Tibial nerve (tissue), 4 donors: ENCODE data around the gene NCAM1. TPM values are rescaled to one million over a fixed set of nuclear protein-coding genes. Genes with fewer than 3 reads are reported as not detected.

Experiments
- DNase-seq, 2 donors: peaks; one replicate each; pipeline ENCODE4 v3.0.0-alpha.2; 2019; ENCODE audit warnings: low spot score in 2 of 2
- H3K27ac ChIP-seq, 4 donors: fragments of 200-600 bp; sonication (generic) in 3 of 4; one replicate each; pipeline ENCODE4 v1.5.1; 2017 to 2019; ENCODE audit warnings: mild to moderate bottlenecking in 1 of 4
- H3K27me3 ChIP-seq, 2 donors: fragments of 200-600 bp; sonication (generic) in 1 of 2; one replicate each; pipeline versions ENCODE4 v1.5.1 to v1.6.0; 2017 to 2019
- H3K36me3 ChIP-seq, 3 donors: fragments of 200-600 bp; sonication (generic); one replicate each; pipeline ENCODE4 v1.5.1; 2018 to 2019
- H3K4me1 ChIP-seq, 4 donors: fragments of 200-600 bp; sonication (generic) in 3 of 4; one replicate each; pipeline ENCODE4 v1.5.1; 2017 to 2019
- H3K4me3 ChIP-seq, 4 donors: fragments of 200-600 bp; sonication (generic) in 3 of 4; one replicate each; pipeline ENCODE4 v1.5.1; 2017 to 2019; ENCODE audit warnings: mild to moderate bottlenecking in 1 of 4, moderate library complexity in 1 of 4
- H3K9me3 ChIP-seq, 4 donors: fragments of 200-600 bp; sonication (generic) in 3 of 4; one replicate each; pipeline ENCODE4 v1.5.1; 2017 to 2019
- EP300 ChIP-seq, 2 donors: sonication (generic); formaldehyde crosslinking; IDR thresholded peaks; one replicate each; pipeline ENCODE4 v1.6.1; 2017; ENCODE audit warnings: antibody characterized with exemption in 2 of 2, mild to moderate bottlenecking in 1 of 2
- POLR2A ChIP-seq, 2 donors: fragments of 450-650 bp; IDR thresholded peaks; one replicate each; pipeline ENCODE4 v1.6.1; 2017; ENCODE audit warnings: antibody characterized with exemption in 2 of 2, mild to moderate bottlenecking in 2 of 2, moderate library complexity in 2 of 2
- WGBS, 2 donors: methylation state at CpG; one replicate each; pipeline ENCODE4 v1.1.5; 2018; 5-methylcytosine and 5-hydroxymethylcytosine counted together
- total RNA-seq, 4 donors: library from RNA; depleted of rRNA; stranded (reverse); fragments of >200 nt; gene quantifications; one replicate each; pipeline ENCODE4 v1.1.0, GENCODE V29; 2016
- TF ChIP-seq, protein P1 (sequence below), 5 experiments: fragments of 200-600 bp in 3 of 5; fragments of 450-650 bp in 2 of 5; sonication (generic) in 3 of 5; IDR thresholded peaks; one replicate each; pipeline ENCODE4 v1.5.1; 2016 to 2019; ENCODE audit warnings: antibody characterized with exemption in 5 of 5, mild to moderate bottlenecking in 3 of 5, moderate library complexity in 2 of 5

NCAM1 gene
- total RNA-seq, 4 donors from 2014 or later: 57.3 to 121 (median 76.1) TPM

DNA sequence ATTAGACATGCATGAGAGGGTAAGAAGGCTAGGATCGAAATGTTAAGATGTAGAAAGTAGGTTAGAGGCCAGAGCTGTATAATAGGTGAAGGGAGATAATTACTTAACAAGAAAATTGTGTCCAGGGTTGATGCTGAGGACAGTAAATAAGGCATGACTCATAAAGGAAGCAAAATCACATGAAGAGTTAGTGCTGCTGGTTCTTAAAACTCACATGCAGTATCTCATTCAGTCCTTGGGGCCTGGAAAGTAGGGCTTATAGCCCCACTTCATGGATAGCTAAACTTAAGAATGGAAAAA, 130.2 kb downstream of the NCAM1 start:
- no peak for DNase-seq
- Histone ChIP-seq H3K4me1 (no peaks in the 10 kb centered on the region), H3K9me3 (no peaks in the 10 kb centered on the region), H3K27me3 (no peaks in the 10 kb centered on the region), H3K4me3 (no peak overlapping the region), H3K27ac (no peak overlapping the region), H3K36me3 (no peaks in the 10 kb centered on the region)
- 62 to 95% methylated on average over 1 of the region's 1 CpG for WGBS, 2 donors
- TF ChIP-seq, protein P1, sequence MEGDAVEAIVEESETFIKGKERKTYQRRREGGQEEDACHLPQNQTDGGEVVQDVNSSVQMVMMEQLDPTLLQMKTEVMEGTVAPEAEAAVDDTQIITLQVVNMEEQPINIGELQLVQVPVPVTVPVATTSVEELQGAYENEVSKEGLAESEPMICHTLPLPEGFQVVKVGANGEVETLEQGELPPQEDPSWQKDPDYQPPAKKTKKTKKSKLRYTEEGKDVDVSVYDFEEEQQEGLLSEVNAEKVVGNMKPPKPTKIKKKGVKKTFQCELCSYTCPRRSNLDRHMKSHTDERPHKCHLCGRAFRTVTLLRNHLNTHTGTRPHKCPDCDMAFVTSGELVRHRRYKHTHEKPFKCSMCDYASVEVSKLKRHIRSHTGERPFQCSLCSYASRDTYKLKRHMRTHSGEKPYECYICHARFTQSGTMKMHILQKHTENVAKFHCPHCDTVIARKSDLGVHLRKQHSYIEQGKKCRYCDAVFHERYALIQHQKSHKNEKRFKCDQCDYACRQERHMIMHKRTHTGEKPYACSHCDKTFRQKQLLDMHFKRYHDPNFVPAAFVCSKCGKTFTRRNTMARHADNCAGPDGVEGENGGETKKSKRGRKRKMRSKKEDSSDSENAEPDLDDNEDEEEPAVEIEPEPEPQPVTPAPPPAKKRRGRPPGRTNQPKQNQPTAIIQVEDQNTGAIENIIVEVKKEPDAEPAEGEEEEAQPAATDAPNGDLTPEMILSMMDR (IDR thresholded peaks at IDR 0.05): no peak
- no peak for TF ChIP-seq EP300 (IDR thresholded peaks at IDR 0.05)
- no peak for TF ChIP-seq POLR2A (IDR thresholded peaks at IDR 0.05)

DNA sequence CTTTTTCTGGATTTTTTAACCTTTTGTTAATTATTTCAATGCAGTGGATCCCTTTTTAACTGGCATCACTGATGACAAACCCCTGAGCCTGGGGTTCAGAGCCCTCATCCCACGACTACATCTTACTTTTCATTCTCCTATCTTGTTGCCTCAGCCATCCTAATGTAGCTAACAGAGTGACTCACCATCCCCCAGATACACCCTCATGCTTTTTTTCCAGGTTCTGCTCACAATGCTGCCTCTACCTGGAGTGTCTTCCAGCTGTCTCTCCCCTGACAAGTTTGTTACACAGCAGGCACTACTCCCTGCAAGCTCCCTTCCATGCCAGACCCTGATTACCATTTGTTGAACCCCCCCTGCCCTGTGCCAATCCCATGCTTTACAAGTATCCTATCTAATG, 135.4 kb downstream of the NCAM1 start:
- TF ChIP-seq POLR2A (IDR thresholded peaks at IDR 0.05): no peak
- TF ChIP-seq EP300 (IDR thresholded peaks at IDR 0.05): no peak
- TF ChIP-seq, protein P1 (IDR thresholded peaks at IDR 0.05): no peak
- DNase-seq: no peak

DNA sequence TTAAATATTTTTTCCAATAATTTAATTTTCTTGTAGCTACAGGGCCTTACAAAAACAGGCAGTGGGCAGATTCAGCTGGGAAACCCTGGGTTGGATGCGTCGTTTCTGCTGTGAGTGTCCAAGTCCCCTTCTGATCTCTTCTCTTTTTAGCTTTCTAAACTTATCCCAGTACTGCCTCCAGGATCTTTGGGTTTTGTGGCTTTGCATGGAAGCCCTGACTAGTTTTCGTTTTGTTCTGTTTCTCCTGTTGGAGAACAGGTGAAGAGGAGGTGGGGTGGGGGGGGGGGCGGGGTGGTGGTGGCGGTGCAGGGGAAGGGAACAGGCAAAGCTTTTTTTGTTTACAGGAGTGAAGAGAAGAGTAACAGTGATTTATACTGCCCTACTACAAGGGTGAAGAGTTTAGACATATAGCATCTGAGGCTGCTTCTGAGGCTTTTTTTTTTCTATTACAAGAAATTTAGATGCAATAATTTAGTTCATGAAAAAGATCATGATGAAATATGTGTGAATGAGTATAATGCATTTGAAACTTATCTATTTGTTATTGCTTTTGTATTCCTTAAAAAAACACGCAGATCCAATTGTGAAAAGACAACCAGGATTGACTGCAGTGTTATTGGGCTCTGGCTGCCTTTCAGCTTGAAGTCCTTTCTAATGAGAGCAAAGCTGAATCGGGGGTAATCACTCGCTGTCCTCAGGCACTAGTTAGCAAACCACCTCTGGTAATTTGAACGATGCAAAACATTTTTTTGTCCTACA, 142.9 kb downstream of the NCAM1 start:
- no peaks in the 10 kb centered on the region for H3K27me3 ChIP-seq
- no peak for DNase-seq
- no peaks in the 10 kb centered on the region for H3K4me1 ChIP-seq
- H3K27ac ChIP-seq: no peak overlapping the region
- H3K36me3 ChIP-seq: no peaks in the 10 kb centered on the region
- no peak overlapping the region for H3K4me3 ChIP-seq
- WGBS, 2 donors: 61 to 65% methylated on average over 9 of the region's 9 CpGs
- peaks cover 0 to 9% (median 0%) of the 10 kb centered on the region in 4 donors for H3K9me3 ChIP-seq
- TF ChIP-seq, protein P1 (IDR thresholded peaks at IDR 0.05): no peak
- TF ChIP-seq POLR2A (IDR thresholded peaks at IDR 0.05) (no peak), EP300 (IDR thresholded peaks at IDR 0.05) (no peak)

More for the DNA sequence above, 135.4 kb downstream of the NCAM1 start:
- 66% methylated on average over 1 of the region's 1 CpG for WGBS, 2 donors
- Histone ChIP-seq H3K9me3 (peaks cover 0 to 9% (median 0%) of the 10 kb centered on the region in 4 donors), H3K36me3 (no peaks in the 10 kb centered on the region), H3K27me3 (no peaks in the 10 kb centered on the region), H3K4me1 (no peaks in the 10 kb centered on the region), H3K4me3 (no peak overlapping the region), H3K27ac (no peak overlapping the region)

DNA sequence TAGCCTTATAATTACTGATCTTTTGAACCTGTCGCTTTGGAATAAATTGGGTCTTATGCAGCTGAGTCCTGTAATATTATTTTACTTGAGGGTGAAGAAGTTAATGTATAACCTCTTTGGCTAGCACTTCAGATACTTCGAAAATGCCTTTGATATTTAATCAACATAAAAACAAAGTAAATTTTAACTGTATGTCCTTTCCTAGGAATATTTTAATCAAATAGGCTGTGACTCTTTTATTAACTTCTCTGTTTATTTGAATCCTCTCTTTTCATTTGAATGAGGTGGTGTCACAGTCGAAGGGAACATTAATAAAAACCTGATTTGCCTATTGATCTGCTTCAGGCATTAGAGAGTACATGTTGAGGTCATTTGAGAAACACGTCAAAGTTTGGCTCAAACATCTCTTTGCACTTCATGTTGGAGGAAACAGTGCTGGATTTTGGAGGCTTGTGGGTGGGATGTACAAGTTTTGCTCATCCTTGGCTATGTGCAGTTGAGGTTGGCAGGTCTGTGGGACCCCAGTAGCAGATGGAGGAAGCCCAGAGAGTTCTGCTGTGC, 143.6 kb downstream of the NCAM1 start:
- Histone ChIP-seq H3K36me3 (no peaks in the 10 kb centered on the region), H3K4me3 (no peak overlapping the region), H3K4me1 (no peaks in the 10 kb centered on the region), H3K27me3 (no peaks in the 10 kb centered on the region), H3K27ac (no peak overlapping the region), H3K9me3 (peaks cover 0 to 9% (median 0%) of the 10 kb centered on the region in 4 donors)
- WGBS, 2 donors: 61 to 68% methylated on average over 4 of the region's 4 CpGs
- TF ChIP-seq, protein P1 (IDR thresholded peaks at IDR 0.05): no peak
- TF ChIP-seq EP300 (IDR thresholded peaks at IDR 0.05): no peak
- TF ChIP-seq POLR2A (IDR thresholded peaks at IDR 0.05): no peak
- DNase-seq: no peak

DNA sequence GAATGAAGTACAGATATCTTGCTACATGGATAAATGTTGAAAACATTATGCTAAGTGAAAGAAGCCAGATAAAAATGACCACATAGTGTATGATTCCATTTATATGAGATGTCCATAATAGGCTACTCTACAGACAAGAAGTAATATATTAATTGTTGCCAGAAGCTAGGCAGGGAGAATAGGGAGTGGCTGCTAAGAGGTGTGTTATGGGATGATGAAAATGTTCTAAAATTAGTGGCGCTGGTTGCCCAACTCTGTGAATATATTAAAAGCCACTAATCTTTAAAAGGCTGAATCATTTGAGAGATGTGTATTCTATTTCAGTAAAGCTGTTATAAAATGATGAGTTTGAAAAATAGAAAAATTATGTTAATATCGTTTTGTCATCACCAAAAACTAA, 144.4 kb downstream of the NCAM1 start:
- Histone ChIP-seq H3K27me3 (no peaks in the 10 kb centered on the region), H3K4me1 (no peaks in the 10 kb centered on the region), H3K4me3 (no peak overlapping the region), H3K27ac (no peak overlapping the region), H3K9me3 (peaks cover 0 to 2% (median 0%) of the 10 kb centered on the region in 4 donors), H3K36me3 (no peaks in the 10 kb centered on the region)
- TF ChIP-seq POLR2A (IDR thresholded peaks at IDR 0.05) (no peak), EP300 (IDR thresholded peaks at IDR 0.05) (no peak)
- TF ChIP-seq, protein P1 (IDR thresholded peaks at IDR 0.05): no peak
- 93 to 95% methylated on average over 2 of the region's 2 CpGs for WGBS, 2 donors
- DNase-seq: no peak
